ENCODE results near the gene UBR2.
"Not testable (repeated sequence)": the region's sequence is repeated elsewhere in the genome, so short reads cannot be mapped to it uniquely, and the experiment has no call there.

The UBR2 gene

GRCh38 chr6:42693725-42694323, 130.0 kb downstream of the UBR2 start:
- no peak for FAIRE-seq

GRCh38 chr6:42694586-42694985, 130.8 kb downstream of the UBR2 start:
- no peak for FAIRE-seq

- FAIRE-seq, result no peak
These were observed 132.9 kb downstream of the UBR2 start for GRCh38 chr6:42696526-42697267.

- no peak for FAIRE-seq
These were observed 133.4 kb downstream of the UBR2 start for GRCh38 chr6:42697268-42697655.

- FAIRE-seq, result no peak
These were observed 134.4 kb downstream of the UBR2 start for GRCh38 chr6:42698217-42698616.

- no peak for FAIRE-seq
These were observed 138.4 kb downstream of the UBR2 start for GRCh38 chr6:42702200-42702599.

- not testable (repeated sequence) for FAIRE-seq
These were observed 139.0 kb downstream of the UBR2 start for GRCh38 chr6:42702786-42703185.

GRCh38 chr6:42704251-42704936, 140.6 kb downstream of the UBR2 start:
- FAIRE-seq, result no peak

- FAIRE-seq, result no peak
These were observed 141.1 kb downstream of the UBR2 start for GRCh38 chr6:42704937-42705374.

GRCh38 chr6:42707595-42707994, 143.8 kb downstream of the UBR2 start:
- FAIRE-seq, result no peak

GRCh38 chr6:42708096-42708495, 144.3 kb downstream of the UBR2 start:
- no peak for FAIRE-seq

- no peak for FAIRE-seq
These were observed 146.0 kb downstream of the UBR2 start for GRCh38 chr6:42709871-42710270.

GRCh38 chr6:42710316-42710715, 146.5 kb downstream of the UBR2 start:
- no peak for FAIRE-seq

- no peak for FAIRE-seq
These were observed 148.1 kb downstream of the UBR2 start for GRCh38 chr6:42711930-42712329.

GRCh38 chr6:42714098-42714761, 150.4 kb downstream of the UBR2 start:
- no peak for FAIRE-seq

- no peak for FAIRE-seq
These were observed 152.0 kb downstream of the UBR2 start for GRCh38 chr6:42715871-42716270.

GRCh38 chr6:42720739-42721138, 156.9 kb downstream of the UBR2 start:
- FAIRE-seq, result no peak

- no peak for FAIRE-seq
These were observed 158.7 kb downstream of the UBR2 start, which contains the start of gene PRPH2 for GRCh38 chr6:42722497-42722896. TSS of gene PRPH2 (minus strand) at chr6:42722597. CDS start at chr6:42722334, 263 bp downstream.

- no peak for FAIRE-seq
These were observed 161.0 kb downstream of the UBR2 start for GRCh38 chr6:42724825-42725224.

GRCh38 chr6:42726026-42726425, 162.2 kb downstream of the UBR2 start:
- no peak for FAIRE-seq

GRCh38 chr6:42726485-42727086, 162.8 kb downstream of the UBR2 start:
- peak; percentile 53 for FAIRE-seq

GRCh38 chr6:42727087-42727611, 163.3 kb downstream of the UBR2 start:
- no peak for FAIRE-seq

- no peak for FAIRE-seq
These were observed 163.8 kb downstream of the UBR2 start for GRCh38 chr6:42727627-42728026.
